Measurements from ENCODE around the gene NRARP. TPM values are rescaled to one million over a fixed set of nuclear protein-coding genes. Genes with fewer than 3 reads are reported as not detected.

The NRARP gene
- total RNA-seq, 1 experiment from 2014 or later: 16.9 TPM

DNA sequence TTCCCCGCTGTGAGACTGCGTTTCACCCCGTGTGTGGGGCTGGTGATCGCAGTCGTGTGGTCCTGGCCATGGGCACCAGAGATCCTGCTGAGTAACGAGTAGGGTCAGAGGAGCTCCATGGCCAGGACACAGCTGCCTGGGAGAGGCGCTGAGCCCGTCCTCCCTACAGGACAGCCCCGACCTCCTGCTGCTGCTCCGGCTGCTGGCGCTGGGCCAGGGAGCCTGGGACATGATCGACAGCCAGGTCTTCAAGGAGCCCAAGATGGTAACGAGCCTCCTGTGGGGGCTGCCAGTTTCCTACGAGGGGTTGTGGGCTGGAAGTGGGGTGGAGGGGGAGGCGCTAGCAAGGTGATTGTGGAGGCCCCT, 35.9 kb downstream of the NRARP start:
- Histone ChIP-seq H3K9me3 (ENCODE audit: control insufficient read depth, insufficient read depth, low read depth, low read length) (no peaks in the 10 kb centered on the region), H3K4me1 (ENCODE audit: control insufficient read depth, insufficient read depth, low read length) (no peaks in the 10 kb centered on the region), H3K4me3 (ENCODE audit: low read depth in 2 of 2, low read length in 2 of 2) (no peak overlapping the region), H3K27ac (ENCODE audit: low read length) (no peak overlapping the region), H3K27me3 (ENCODE audit: control insufficient read depth, insufficient read depth, low read length) (no peaks in the 10 kb centered on the region), H3K36me3 (ENCODE audit: control insufficient read depth, insufficient read depth, low read length) (no peaks in the 10 kb centered on the region)
- DNase-seq (ENCODE audit: low read depth, low spot score) (no peak), ATAC-seq (no peak)
- TF ChIP-seq, protein P1, sequence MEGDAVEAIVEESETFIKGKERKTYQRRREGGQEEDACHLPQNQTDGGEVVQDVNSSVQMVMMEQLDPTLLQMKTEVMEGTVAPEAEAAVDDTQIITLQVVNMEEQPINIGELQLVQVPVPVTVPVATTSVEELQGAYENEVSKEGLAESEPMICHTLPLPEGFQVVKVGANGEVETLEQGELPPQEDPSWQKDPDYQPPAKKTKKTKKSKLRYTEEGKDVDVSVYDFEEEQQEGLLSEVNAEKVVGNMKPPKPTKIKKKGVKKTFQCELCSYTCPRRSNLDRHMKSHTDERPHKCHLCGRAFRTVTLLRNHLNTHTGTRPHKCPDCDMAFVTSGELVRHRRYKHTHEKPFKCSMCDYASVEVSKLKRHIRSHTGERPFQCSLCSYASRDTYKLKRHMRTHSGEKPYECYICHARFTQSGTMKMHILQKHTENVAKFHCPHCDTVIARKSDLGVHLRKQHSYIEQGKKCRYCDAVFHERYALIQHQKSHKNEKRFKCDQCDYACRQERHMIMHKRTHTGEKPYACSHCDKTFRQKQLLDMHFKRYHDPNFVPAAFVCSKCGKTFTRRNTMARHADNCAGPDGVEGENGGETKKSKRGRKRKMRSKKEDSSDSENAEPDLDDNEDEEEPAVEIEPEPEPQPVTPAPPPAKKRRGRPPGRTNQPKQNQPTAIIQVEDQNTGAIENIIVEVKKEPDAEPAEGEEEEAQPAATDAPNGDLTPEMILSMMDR (IDR thresholded peaks at IDR 0.05): no peak
- TF ChIP-seq SIN3A (IDR thresholded peaks at IDR 0.05; ENCODE audit: borderline replicate concordance, insufficient read depth, low read depth, low read length) (no peak), TCF7L2 (IDR thresholded peaks at IDR 0.05; ENCODE audit: low read depth, low read length) (no peak), POLR2AphosphoS5 (IDR thresholded peaks at IDR 0.05; ENCODE audit: low read depth, low read length) (no peak), REST (IDR thresholded peaks at IDR 0.05; ENCODE audit: insufficient read depth in 1 of 2, low read depth in 2 of 2, low read length in 1 of 2) (no peak)
- CTCF ChIA-PET: interaction anchor here (0.6 kb wide), 1 partner anchor 18 kb away, joined by 3 read pairs; no protein-coding TSS in a partner anchor
- BruUV-seq (replicated peaks): no TSS peak
- in situ Hi-C loops (cut with HindIII; ENCODE audit: low pct_unique_long_range_greater_than_20kb, low sequenced_read_pairs) (no loop called here), intact Hi-C loops (cut with micrococcal nuclease; ENCODE audit: unreplicated experiment) (no loop called here)
- POLR2A ChIA-PET: no interaction called here

DNA sequence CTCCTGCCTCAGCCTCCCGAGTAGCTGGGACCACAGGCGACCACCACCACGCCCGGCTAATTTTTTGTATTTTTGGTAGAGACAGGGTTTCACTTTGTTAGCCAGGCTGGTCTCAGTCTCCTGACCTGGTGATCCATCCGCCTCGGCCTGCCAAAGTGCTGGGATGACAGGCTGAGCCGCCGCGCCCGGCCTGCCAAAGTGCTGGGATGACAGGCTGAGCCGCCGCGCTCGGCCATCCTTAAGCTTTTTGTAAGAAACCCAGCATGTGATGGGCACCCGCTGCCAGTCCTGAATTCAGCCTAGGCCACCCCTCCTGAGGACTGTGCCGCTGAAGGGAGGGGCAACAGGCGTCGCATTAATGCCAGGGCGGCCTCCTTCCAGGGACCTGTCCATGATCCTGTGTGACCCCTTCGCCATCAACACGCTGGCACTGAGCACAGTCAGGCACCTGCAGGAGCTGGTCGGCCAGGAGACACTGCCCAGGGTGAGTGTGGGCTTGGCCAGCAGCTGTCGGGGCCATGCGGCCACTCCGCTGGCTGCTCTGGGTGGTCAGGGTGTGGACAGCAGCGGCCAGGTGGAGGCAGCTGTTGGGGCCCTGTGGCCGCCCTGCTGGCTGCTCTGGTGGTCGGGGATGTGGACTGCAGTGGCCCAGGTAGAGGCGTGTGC, 36.4 kb downstream of the NRARP start:
- no peaks in the 10 kb centered on the region for H3K9me3 ChIP-seq (ENCODE audit: control insufficient read depth, insufficient read depth, low read depth, low read length)
- no peaks in the 10 kb centered on the region for H3K4me1 ChIP-seq (ENCODE audit: control insufficient read depth, insufficient read depth, low read length)
- no peaks in the 10 kb centered on the region for H3K27me3 ChIP-seq (ENCODE audit: control insufficient read depth, insufficient read depth, low read length)
- H3K27ac ChIP-seq (ENCODE audit: low read length): no peak overlapping the region
- H3K4me3 ChIP-seq (ENCODE audit: low read depth in 2 of 2, low read length in 2 of 2): no peak overlapping the region
- no TSS peak for BruUV-seq (replicated peaks)
- in situ Hi-C loops (cut with HindIII; ENCODE audit: low pct_unique_long_range_greater_than_20kb, low sequenced_read_pairs): no loop called here
- no peaks in the 10 kb centered on the region for H3K36me3 ChIP-seq (ENCODE audit: control insufficient read depth, insufficient read depth, low read length)
- no peak for DNase-seq (ENCODE audit: low read depth, low spot score)
- intact Hi-C loops (cut with micrococcal nuclease; ENCODE audit: unreplicated experiment): no loop called here
- CTCF ChIA-PET: interaction anchor here (0.6 kb wide), 1 partner anchor 19 kb away, joined by 3 read pairs; no protein-coding TSS in a partner anchor
- TF ChIP-seq, protein P1 (IDR thresholded peaks at IDR 0.05): no peak
- TF ChIP-seq REST (IDR thresholded peaks at IDR 0.05; ENCODE audit: insufficient read depth in 1 of 2, low read depth in 2 of 2, low read length in 1 of 2): no peak
- no peak for TF ChIP-seq POLR2AphosphoS5 (IDR thresholded peaks at IDR 0.05; ENCODE audit: low read depth, low read length)
- TF ChIP-seq TCF7L2 (IDR thresholded peaks at IDR 0.05; ENCODE audit: low read depth, low read length): no peak
- no peak for TF ChIP-seq SIN3A (IDR thresholded peaks at IDR 0.05; ENCODE audit: borderline replicate concordance, insufficient read depth, low read depth, low read length)
- no peak for ATAC-seq
- POLR2A ChIA-PET: no interaction called here
